Measurements from ENCODE around the gene CAPN12.

Gene CAPN12

DNA sequence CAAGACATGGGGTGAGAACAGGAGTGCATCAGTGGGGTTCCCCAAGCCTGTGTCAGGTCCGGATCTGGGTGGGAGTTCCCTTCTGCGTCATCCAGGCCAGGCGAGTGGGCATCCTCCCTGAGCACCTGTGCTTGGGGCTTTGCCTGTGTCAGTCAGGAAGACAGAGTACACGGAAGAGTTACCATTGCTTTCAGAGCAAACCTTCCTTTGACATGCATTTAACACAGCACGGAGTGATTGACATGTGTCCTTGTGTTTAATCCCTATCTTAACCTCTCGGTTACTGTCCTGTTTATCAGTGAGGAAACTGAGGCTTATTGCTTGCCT, 47.6 kb downstream of the CAPN12 start:
- DNase-seq (ENCODE audit: low spot score) = no peak
- in situ Hi-C loops (cut with MboI; ENCODE audit: low sequenced_read_pairs, unreplicated experiment) = no loop called here
- TF ChIP-seq, protein P1, sequence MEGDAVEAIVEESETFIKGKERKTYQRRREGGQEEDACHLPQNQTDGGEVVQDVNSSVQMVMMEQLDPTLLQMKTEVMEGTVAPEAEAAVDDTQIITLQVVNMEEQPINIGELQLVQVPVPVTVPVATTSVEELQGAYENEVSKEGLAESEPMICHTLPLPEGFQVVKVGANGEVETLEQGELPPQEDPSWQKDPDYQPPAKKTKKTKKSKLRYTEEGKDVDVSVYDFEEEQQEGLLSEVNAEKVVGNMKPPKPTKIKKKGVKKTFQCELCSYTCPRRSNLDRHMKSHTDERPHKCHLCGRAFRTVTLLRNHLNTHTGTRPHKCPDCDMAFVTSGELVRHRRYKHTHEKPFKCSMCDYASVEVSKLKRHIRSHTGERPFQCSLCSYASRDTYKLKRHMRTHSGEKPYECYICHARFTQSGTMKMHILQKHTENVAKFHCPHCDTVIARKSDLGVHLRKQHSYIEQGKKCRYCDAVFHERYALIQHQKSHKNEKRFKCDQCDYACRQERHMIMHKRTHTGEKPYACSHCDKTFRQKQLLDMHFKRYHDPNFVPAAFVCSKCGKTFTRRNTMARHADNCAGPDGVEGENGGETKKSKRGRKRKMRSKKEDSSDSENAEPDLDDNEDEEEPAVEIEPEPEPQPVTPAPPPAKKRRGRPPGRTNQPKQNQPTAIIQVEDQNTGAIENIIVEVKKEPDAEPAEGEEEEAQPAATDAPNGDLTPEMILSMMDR (IDR thresholded peaks at IDR 0.05; ENCODE audit: borderline replicate concordance, control extremely low read depth, extremely low read depth, insufficient read depth, missing control alignments) = no peak

DNA sequence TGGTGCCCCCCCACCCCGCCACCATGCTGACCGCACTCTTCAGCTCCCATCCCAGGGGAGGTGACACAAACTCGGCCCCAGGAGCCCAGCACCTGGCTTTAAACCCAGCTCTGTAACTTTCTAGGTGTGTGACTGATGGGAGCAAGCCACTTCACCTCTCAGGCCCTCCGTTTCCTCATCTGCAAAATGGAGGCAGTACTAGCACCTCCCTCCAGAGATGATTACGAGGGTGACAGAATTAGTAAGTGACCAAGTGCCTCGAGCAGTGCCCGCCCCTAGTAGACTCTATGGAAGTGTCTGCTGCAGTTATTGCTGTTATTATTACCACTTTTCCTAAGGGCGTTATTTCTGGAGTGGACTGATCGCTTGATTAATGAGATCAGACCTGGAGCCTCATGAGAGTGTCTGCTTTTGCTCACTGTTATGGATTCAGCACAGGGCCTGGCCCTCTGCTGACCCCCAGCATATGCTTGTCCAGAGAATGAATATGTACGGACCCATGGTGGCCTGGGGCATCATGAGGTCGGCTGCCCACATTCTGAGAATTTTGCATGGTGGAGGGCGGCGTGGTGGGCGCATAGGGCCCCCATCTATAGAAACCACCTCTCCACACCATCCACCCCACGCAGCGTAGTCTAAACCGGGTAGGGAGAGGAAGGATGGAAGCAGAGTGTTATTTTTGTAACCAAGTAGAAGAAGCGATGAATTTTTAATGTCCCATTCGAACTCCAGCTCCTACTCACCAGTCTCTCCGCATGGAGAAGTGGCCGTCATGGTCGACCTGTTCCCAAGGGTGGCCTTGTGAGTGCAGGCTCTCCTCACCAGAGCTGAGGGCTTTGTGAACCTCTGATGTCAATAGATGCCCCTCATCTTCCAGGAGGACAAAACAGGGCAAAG, 48.2 kb downstream of the CAPN12 start:
- in situ Hi-C loops (cut with MboI; ENCODE audit: low sequenced_read_pairs, unreplicated experiment) = no loop called here
- DNase-seq (ENCODE audit: low spot score) = no peak

DNA sequence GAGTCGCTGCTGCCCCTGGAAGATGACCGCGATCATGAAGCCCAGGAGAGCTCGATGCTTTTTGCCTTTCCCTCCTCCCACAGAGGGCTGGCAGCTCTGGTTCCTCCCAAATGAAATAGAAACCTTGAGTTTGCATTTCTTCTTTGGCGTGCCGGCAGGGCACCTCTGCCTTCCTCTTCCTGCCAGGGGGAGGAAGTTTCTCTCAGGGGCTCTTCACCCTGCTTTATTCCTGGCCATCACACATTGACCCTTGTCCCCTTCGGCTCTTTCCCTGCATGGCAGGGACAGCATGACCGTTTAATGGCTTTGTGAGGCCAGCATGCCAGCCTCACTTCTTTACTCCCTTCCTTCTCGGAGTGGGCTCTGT, 49.0 kb downstream of the CAPN12 start:
- in situ Hi-C loops (cut with MboI; ENCODE audit: low sequenced_read_pairs, unreplicated experiment) = no loop called here
- no peak for DNase-seq (ENCODE audit: low spot score)
- TF ChIP-seq, protein P1 (IDR thresholded peaks at IDR 0.05; ENCODE audit: borderline replicate concordance, control extremely low read depth, extremely low read depth, insufficient read depth, missing control alignments) = no peak

More for the DNA sequence above, 48.2 kb downstream of the CAPN12 start:
- TF ChIP-seq, protein P1 (IDR thresholded peaks at IDR 0.05; ENCODE audit: borderline replicate concordance, control extremely low read depth, extremely low read depth, insufficient read depth, missing control alignments) = no peak

DNA sequence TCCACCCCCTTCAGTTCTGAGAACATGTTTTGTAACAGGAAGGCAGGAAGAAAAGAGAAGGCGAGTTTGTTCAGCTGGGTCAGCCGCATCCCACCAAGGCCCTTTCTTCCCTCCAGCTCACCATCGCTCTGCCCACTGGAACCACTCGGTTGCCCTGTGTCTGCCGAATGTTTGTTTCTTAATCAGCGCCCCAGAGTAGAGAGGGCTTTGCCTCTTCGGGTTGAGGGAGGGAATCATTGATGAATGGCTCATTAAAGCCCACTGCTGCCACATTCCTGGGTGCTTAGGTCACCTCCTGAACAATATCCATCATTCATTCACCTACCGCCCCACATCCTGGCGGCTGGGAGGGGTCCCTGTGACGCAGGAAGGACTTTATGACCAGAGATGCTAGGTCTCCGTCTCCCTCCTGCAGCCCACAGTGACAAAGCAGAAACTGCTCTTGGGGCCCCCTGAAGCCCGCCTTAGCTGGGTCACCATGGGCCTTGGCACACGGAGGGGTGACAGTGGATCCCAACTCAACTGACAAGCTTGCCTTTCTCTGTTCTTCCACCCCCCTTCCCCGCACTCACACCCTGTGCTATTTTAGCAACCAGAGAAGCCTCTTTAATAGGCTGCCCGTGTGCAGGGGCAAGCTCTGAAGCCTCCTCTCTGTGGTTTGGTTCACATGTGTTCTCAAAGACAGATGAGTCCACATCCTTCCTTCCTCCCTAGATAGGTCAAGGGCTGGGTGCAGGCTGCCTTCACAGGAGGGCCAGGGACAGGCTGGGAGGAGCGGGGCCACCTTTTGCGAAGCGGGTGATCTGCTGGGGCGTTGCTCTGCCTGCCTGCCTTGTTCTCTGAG, 50.7 kb downstream of the CAPN12 start:
- peak; percentile 76 for DNase-seq (ENCODE audit: low spot score)
- in situ Hi-C loops (cut with MboI; ENCODE audit: low sequenced_read_pairs, unreplicated experiment) = no loop called here
- TF ChIP-seq, protein P1 (IDR thresholded peaks at IDR 0.05; ENCODE audit: borderline replicate concordance, control extremely low read depth, extremely low read depth, insufficient read depth, missing control alignments) = no peak

DNA sequence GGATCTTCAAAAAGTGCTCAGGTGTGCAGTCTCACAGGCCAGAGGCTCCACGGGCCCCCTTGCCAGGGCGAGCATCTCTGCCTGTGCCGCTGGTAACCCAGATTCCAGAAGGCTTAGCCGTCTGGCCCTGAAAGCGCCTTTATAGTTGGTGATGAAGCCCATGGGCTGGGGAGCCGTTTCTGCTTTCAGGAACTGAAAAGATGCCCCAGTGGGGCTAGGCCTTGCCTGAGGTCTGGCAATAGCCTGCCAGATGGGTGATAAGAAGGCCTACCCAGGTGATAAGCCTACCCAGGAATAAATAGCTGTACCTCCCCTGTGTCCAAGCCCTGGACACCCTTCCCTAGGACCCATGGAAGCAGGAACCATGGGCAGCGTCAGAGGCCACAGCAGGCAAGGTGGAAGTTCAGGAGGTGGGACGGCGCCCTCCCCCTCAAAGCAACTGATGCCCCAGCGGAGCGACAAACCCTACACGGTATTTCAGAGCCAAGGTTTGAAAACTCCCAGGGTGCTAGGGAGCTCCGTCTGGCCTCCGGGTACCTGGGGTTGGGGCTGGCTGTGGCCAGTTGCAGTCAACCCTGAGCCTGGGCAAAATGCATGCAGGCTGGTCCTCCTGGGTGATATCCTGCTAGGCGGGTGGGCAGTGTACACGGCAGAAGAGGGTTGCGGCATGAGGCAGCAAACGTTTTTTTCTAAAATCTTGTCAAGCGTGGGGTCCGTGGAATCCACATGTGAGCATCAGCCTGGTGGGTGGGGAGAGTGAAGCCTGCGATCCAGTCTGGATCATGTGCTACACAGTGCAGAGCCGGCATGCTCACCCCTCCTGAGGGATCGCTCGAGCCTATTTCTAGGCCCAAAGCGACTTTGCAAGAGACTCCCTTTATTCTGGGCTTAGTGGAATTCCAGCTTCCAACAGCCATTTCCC, 51.6 kb downstream of the CAPN12 start:
- no peak for DNase-seq (ENCODE audit: low spot score)
- TF ChIP-seq, protein P1 (IDR thresholded peaks at IDR 0.05; ENCODE audit: borderline replicate concordance, control extremely low read depth, extremely low read depth, insufficient read depth, missing control alignments) = no peak
- in situ Hi-C loops (cut with MboI; ENCODE audit: low sequenced_read_pairs, unreplicated experiment) = no loop called here

DNA sequence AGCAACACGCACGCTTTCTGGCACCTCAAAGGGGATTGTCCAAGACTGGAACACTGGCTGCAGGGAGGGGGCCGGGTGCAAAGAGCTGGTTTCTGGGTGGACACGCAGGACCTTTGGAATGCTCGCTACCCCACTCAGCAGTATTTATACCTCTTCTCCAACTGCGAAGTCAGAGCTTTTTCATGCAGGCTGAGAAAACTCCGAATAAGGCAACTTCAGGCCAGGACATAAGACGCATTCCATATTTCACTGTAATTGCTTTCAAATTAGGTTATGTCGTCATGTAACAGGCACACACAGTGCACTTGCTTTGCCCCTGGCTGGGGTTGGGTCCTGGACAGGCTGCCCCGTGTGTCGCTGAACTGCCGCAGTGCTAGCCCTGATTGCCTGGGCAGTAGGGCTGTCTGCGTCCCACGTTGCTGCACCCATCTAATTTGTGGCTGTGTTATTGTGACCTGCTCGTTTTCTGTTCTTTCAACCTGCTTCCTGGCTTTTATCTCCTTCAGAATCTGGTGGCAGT, 52.3 kb downstream of the CAPN12 start:
- no peak for DNase-seq (ENCODE audit: low spot score)
- TF ChIP-seq, protein P1 (IDR thresholded peaks at IDR 0.05; ENCODE audit: borderline replicate concordance, control extremely low read depth, extremely low read depth, insufficient read depth, missing control alignments) = no peak
- in situ Hi-C loops (cut with MboI; ENCODE audit: low sequenced_read_pairs, unreplicated experiment) = no loop called here
